AG10803 (cell line): ENCODE measurements around the gene CD99L2.

Source experiments
- DNase-seq: peaks from one replicate; pipeline ENCODE4 v3.0.0; 2010; ENCODE audit warnings: low read depth
- H3K4me3 ChIP-seq: 2 replicates; pipeline ENCODE4 v1.5.1; 2011; ENCODE audit warnings: mild to moderate bottlenecking, low read length, control low read depth
- TF ChIP-seq, protein P1 (sequence below): conservative IDR thresholded peaks from 2 replicates; pipeline ENCODE4 v1.5.1; 2011; ENCODE audit warnings: mild to moderate bottlenecking, low read length, control low read depth, inconsistent platforms

The CD99L2 gene

DNA sequence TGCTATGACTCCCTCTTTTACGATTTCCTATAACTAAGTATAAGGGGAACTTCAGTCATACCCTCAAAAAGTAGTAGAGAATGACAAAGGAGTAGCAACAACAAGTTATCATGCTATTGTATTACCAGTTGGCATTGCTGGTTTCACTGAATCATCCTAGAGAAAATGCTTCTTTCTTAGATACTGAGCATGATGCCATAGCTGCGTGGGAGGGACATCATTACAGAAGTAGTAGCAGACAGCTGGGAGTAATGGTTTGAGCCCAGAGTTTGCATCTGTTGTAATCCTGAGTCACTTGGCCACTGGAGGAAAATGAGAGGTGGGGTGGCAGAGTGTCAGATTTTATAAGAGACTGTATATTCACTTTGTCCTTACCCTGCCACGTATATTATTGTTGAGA, 166.7 kb downstream of the CD99L2 start:
- no peak overlapping the region for H3K4me3 ChIP-seq
- DNase-seq: peak; percentile 94
- TF ChIP-seq, protein P1, sequence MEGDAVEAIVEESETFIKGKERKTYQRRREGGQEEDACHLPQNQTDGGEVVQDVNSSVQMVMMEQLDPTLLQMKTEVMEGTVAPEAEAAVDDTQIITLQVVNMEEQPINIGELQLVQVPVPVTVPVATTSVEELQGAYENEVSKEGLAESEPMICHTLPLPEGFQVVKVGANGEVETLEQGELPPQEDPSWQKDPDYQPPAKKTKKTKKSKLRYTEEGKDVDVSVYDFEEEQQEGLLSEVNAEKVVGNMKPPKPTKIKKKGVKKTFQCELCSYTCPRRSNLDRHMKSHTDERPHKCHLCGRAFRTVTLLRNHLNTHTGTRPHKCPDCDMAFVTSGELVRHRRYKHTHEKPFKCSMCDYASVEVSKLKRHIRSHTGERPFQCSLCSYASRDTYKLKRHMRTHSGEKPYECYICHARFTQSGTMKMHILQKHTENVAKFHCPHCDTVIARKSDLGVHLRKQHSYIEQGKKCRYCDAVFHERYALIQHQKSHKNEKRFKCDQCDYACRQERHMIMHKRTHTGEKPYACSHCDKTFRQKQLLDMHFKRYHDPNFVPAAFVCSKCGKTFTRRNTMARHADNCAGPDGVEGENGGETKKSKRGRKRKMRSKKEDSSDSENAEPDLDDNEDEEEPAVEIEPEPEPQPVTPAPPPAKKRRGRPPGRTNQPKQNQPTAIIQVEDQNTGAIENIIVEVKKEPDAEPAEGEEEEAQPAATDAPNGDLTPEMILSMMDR: no peak

DNA sequence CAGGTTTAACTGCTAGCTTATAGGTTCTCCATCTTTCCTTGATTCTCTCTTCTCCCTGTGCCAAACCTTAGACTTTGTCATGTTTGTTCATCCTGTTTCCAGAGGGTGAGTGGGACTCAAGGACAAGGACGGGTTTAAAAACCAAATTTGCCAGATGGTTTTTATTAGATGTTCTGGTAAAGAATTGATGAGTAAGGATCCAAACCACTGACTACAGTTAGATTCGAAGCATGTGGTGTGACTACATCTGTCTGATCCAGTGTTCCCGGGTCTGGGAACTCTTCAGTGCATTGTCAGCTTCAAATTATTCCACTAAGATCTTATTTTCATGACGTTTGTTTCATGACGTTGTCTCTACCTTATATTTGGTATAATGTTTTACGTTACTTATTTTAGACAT, 167.7 kb downstream of the CD99L2 start:
- TF ChIP-seq, protein P1: no peak
- peak; percentile 83 for DNase-seq
- H3K4me3 ChIP-seq: no peak overlapping the region

DNA sequence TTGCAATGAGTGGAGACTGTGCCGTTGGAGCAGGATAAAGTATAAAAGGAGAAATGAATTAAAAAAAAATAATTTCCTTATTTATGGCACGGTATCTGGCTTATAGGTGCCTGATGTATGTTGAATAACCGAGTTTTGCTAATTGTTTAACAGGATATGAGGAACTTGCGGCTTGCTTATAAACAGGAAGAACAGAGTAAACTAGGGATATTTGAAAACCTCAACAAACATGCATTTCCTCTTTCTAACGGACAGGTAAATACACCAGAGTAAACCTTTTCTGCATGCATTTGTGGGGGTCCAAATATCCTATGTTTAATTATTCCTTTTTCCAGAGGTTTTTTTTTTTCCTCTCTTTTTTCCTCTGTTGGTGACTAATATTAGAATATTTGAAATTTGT, 168.5 kb downstream of the CD99L2 start:
- no peak overlapping the region for H3K4me3 ChIP-seq
- TF ChIP-seq, protein P1: no peak
- DNase-seq: no peak

DNA sequence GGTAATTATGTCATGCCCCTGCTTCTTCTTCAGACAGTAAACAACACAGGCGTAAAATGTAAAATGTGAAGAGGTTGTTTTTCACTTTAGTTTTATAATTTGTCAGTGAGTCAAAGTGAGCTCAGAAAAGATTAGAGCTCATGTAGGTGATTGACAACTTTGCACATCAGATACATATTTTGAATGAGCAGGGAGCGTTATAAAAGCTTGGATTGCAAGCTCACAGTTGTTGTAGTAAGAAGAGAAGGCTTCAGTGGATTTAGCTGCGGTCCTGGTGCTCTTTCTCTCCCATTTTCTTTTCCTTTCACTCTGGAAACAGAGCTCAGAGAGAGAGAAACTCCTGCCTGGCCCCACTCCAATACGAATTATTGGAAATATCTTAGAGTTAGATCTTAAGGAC, 178.8 kb downstream of the CD99L2 start:
- H3K4me3 ChIP-seq: no peak overlapping the region
- TF ChIP-seq, protein P1: no peak
- DNase-seq: no peak
